IMR-90 (cell line): ENCODE measurements around the gene SERPIND1. TPM values are rescaled to one million over a fixed set of nuclear protein-coding genes. Genes with fewer than 3 reads are reported as not detected.

Experiments
- ATAC-seq: fragments of 200-7000 bp; cut with Tn5 transposase; 2 replicates; pipeline ENCODE4 v1.9.1; 2020; ENCODE audit warnings: low read depth, mild to moderate bottlenecking, moderate library complexity
- BruUV-seq: library from RNA; stranded (reverse); fragments of 400-500 nt; replicated peaks from 2 replicates; lab custom pipeline; 2021; lab: Mats Ljungman, UMichigan
- CTCF ChIA-PET: fragments of 300-600 bp; formaldehyde crosslinking; extraction: SDS; loops from one replicate; lab custom pipeline; 2021; ENCODE audit warnings: antibody characterized with exemption; lab: Yijun Ruan, JAX
- POLR2A ChIA-PET: fragments of 300-600 bp; sonication (Branson Sonifier 250); formaldehyde crosslinking; loops from one replicate; lab custom pipeline; 2022; ENCODE audit warnings: antibody characterized with exemption; ENCODE audit not compliant: unreplicated experiment; lab: Charles Lee
- DNase-seq: peaks from one replicate; pipeline ENCODE4 v3.0.0; 2013
- H2AFZ ChIP-seq: replicated peaks from 2 replicates; pipeline ENCODE3; 2013; ENCODE audit warnings: low read length, mild to moderate bottlenecking; ENCODE audit not compliant: poor library complexity
- H2AK5ac ChIP-seq: 2 replicates; pipeline ENCODE4 v1.6.1; 2013; ENCODE audit warnings: low read depth, low read length, inconsistent platforms
- H2AK9ac ChIP-seq: replicated peaks from 2 replicates; pipeline ENCODE3; 2013; ENCODE audit warnings: mild to moderate bottlenecking, low read depth, low read length, moderate library complexity; ENCODE audit not compliant: poor library complexity
- H2BK120ac ChIP-seq: 2 replicates; pipeline ENCODE4 v1.6.1; 2013; ENCODE audit warnings: low read depth, low read length, inconsistent platforms
- H2BK15ac ChIP-seq: 3 replicates; pipeline ENCODE4 v1.6.1; 2013; ENCODE audit warnings: low read depth, low read length, inconsistent platforms
- H2BK20ac ChIP-seq: 2 replicates; pipeline ENCODE4 v1.6.1; 2013; ENCODE audit warnings: low read depth, mild to moderate bottlenecking, inconsistent platforms, low read length, moderate library complexity
- H2BK5ac ChIP-seq: 2 replicates; pipeline ENCODE4 v1.6.1; 2013; ENCODE audit warnings: mild to moderate bottlenecking, low read depth, low read length, inconsistent platforms; ENCODE audit not compliant: poor library complexity, severe bottlenecking
- H3K14ac ChIP-seq: replicated peaks from 2 replicates; pipeline ENCODE4 v1.6.1; 2013; ENCODE audit warnings: low read depth, low read length, inconsistent platforms
- H3K18ac ChIP-seq: 2 replicates; pipeline ENCODE4 v1.6.1; 2013; ENCODE audit warnings: low read depth, low read length, control low read depth
- H3K23ac ChIP-seq: 2 replicates; pipeline ENCODE4 v1.6.1; 2013; ENCODE audit warnings: low read depth, low read length, inconsistent platforms
- H3K27ac ChIP-seq: 2 replicates; pipeline ENCODE4 v1.5.1; 2013; ENCODE audit warnings: mild to moderate bottlenecking, control low read depth, low read length; ENCODE audit not compliant: insufficient read depth
- H3K27me3 ChIP-seq: 2 replicates; pipeline ENCODE4 v1.6.1; 2013; ENCODE audit warnings: low read length; ENCODE audit not compliant: control insufficient read depth, insufficient read depth
- H3K36me3 ChIP-seq: 2 replicates; pipeline ENCODE4 v1.6.1; 2013; ENCODE audit warnings: low read length, mixed read lengths; ENCODE audit not compliant: control insufficient read depth, insufficient read depth
- H3K4ac ChIP-seq: 2 replicates; pipeline ENCODE4 v1.6.1; 2013; ENCODE audit warnings: low read depth, low read length, inconsistent platforms
- H3K4me1 ChIP-seq: 2 replicates; pipeline ENCODE4 v1.6.1; 2013; ENCODE audit warnings: low read length, mixed read lengths; ENCODE audit not compliant: control insufficient read depth, insufficient read depth
- H3K4me2 ChIP-seq: 2 replicates; pipeline ENCODE4 v1.6.1; 2013; ENCODE audit warnings: low read depth, mild to moderate bottlenecking, control low read depth, low read length, moderate library complexity
- H3K4me3 ChIP-seq: 2 replicates; pipeline ENCODE4 v1.5.1; 2013; ENCODE audit warnings: low read depth, mild to moderate bottlenecking, control low read depth, low read length, moderate library complexity; ENCODE audit not compliant: insufficient read depth
- H3K56ac ChIP-seq: 2 replicates; pipeline ENCODE4 v1.6.1; 2013; ENCODE audit warnings: low read length, inconsistent platforms; ENCODE audit not compliant: insufficient read depth; ENCODE audit errors: extremely low read depth
- H3K79me1 ChIP-seq, 2 experiments: 2 replicates each; pipeline ENCODE4 v1.6.1; 2013; ENCODE audit warnings: low read length in 2 of 2, inconsistent platforms in 1 of 2, low read depth in 1 of 2
- H3K9ac ChIP-seq: 2 replicates; pipeline ENCODE4 v1.6.1; 2013; ENCODE audit warnings: low read depth, low read length, control low read depth
- H3K9me1 ChIP-seq: 2 replicates; pipeline ENCODE4 v1.6.1; 2013; ENCODE audit warnings: low read length, inconsistent platforms; ENCODE audit not compliant: insufficient read depth
- H3K9me3 ChIP-seq: 2 replicates; pipeline ENCODE4 v1.6.1; 2013; ENCODE audit warnings: low read length; ENCODE audit not compliant: control insufficient read depth, insufficient read depth
- H4K20me1 ChIP-seq: 2 replicates; pipeline ENCODE4 v1.6.1; 2013; ENCODE audit warnings: low read length, inconsistent platforms; ENCODE audit not compliant: insufficient read depth
- H4K5ac ChIP-seq: 2 replicates; pipeline ENCODE4 v1.6.1; 2013; ENCODE audit warnings: mild to moderate bottlenecking, low read depth, low read length, control low read depth
- H4K8ac ChIP-seq, 2 experiments: 2 replicates each; pipeline ENCODE4 v1.6.1; 2013; ENCODE audit warnings: low read depth in 2 of 2, low read length in 2 of 2, control low read depth in 1 of 2, inconsistent platforms in 1 of 2
- H4K91ac ChIP-seq: 2 replicates; pipeline ENCODE4 v1.6.1; 2013; ENCODE audit warnings: low read depth, low read length, inconsistent platforms; ENCODE audit not compliant: insufficient read depth
- RCOR1 ChIP-seq: IDR thresholded peaks from 2 replicates; pipeline ENCODE4 v1.6.1; 2012; ENCODE audit warnings: mild to moderate bottlenecking, low read length, improper control_type of control experiment; ENCODE audit not compliant: insufficient replicate concordance
- WGBS, 2 experiments: methylation state at CpG; one replicate each; pipeline versions ENCODE4 v1.1.5 to v1.1.7; 2013; ENCODE audit warnings: missing lambda C conversion rate in 2 of 2; ENCODE audit not compliant: insufficient read length in 1 of 2; ENCODE audit errors: extremely low coverage in 2 of 2; 5-methylcytosine and 5-hydroxymethylcytosine counted together
- dilution Hi-C: fragments of 300-500 bp; cut with HindIII; formaldehyde crosslinking; loops from one replicate; pipeline ENCODE4 v1.14.3; 2018; ENCODE audit warnings: low sequenced_read_pairs; ENCODE audit not compliant: unreplicated experiment
- in situ Hi-C: fragments of 300-500 bp; cut with MboI; formaldehyde crosslinking; loops from 3 replicates; pipeline ENCODE4 v1.14.3; 2019; ENCODE audit warnings: low sequenced_read_pairs, inconsistent platforms, mixed read lengths
- intact Hi-C: fragments of 100-400 bp; cut with micrococcal nuclease; formaldehyde crosslinking; loops from 2 replicates; pipeline ENCODE4 v1.10.0; 2022
- polyA plus RNA-seq, 3 experiments: library from polyadenylated mRNA; depleted of rRNA; stranded (reverse); fragments of >200 nt; gene quantifications; 2 replicates each; pipeline ENCODE4 v1.2.3, GENCODE V29; 2012; ENCODE audit warnings: low replicate concordance in 1 of 3
- total RNA-seq: library from RNA; depleted of rRNA; stranded (reverse); fragments of >200 nt; gene quantifications from 2 replicates; pipeline ENCODE4 v1.2.3, GENCODE V29; 2012

SERPIND1 gene
- total and polyA plus RNA-seq, 2 of the 4 experiments (the other 2 are of a cell fraction), result 0.12 TPM; not detected in 1

DNA sequence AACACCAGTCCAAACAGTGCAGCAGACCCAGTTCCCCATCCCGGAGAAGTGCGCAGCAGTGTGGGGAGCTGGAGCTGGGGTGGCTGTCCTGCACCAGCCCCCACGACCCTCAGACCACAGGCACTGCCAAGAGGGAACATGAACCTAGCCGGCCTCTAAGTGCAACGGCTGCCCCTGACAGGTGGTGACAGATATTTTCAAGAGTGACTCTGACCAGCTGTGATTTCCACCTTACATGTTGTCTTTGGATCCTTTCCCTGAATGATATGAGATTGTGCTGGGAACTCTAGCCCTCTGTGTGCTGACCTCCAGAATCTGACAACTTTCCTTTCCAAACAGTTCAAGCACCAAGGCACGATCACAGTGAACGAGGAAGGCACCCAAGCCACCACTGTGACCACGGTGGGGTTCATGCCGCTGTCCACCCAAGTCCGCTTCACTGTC, 12.6 kb downstream of the SERPIND1 start:
- no peak overlapping the region for H2BK20ac ChIP-seq
- no peak overlapping the region for H3K4me3 ChIP-seq
- peaks cover 4 to 25% of the 10 kb centered on the region in 2 experiments; a peak in 3 of 4 replicates for H3K79me1 ChIP-seq
- H4K8ac ChIP-seq, result no peak overlapping the region
- H2AFZ ChIP-seq, result no peak overlapping the region
- no peak overlapping the region for H2AK5ac ChIP-seq
- no peaks in the 10 kb centered on the region for H3K27me3 ChIP-seq
- no peaks in the 10 kb centered on the region for H3K9me3 ChIP-seq
- POLR2A ChIA-PET, result no interaction called here
- in situ Hi-C loops (loop anchor here (10.0 kb wide), 1 partner anchor 62 kb away; no protein-coding TSS in a partner anchor), dilution Hi-C loops (no loop called here), intact Hi-C loops (no loop called here)
- H3K4me2 ChIP-seq, result no peak overlapping the region
- no peak overlapping the region for H2BK15ac ChIP-seq
- CTCF ChIA-PET, result no interaction called here
- no peak overlapping the region for H3K23ac ChIP-seq
- peaks cover 3% of the 10 kb centered on the region; the same call in 1 of the 2 replicates for H4K20me1 ChIP-seq
- no peak overlapping the region for H3K9ac ChIP-seq
- H3K27ac ChIP-seq, result no peak overlapping the region
- no TSS peak for BruUV-seq
- no peak overlapping the region for H4K5ac ChIP-seq
- H3K14ac ChIP-seq, result no peak overlapping the region
- peaks cover 20% of the 10 kb centered on the region for H3K9me1 ChIP-seq
- 60% methylated on average over 1 of the region's 10 CpGs; no CpG with 5 or more reads in 1 of the 2 experiments for WGBS, 2 experiments
- DNase-seq (no peak), ATAC-seq (no peak)
- H3K18ac ChIP-seq, result no peak overlapping the region
- no peak overlapping the region for H4K91ac ChIP-seq
- H3K56ac ChIP-seq, result no peak overlapping the region
- no peak overlapping the region for H2BK5ac ChIP-seq
- H3K4ac ChIP-seq, result no peak overlapping the region
- TF ChIP-seq RCOR1, result no peak
- no peak overlapping the region for H2BK120ac ChIP-seq
- H3K4me1 ChIP-seq, result peaks cover 6% of the 10 kb centered on the region
- peaks cover 27% of the 10 kb centered on the region for H3K36me3 ChIP-seq
- H2AK9ac ChIP-seq, result peak overlapping the region; percentile 40
